ENCODE data around the gene ATXN3. TPM values are rescaled to one million over a fixed set of nuclear protein-coding genes. Genes with fewer than 3 reads are reported as not detected.

The ATXN3 gene
- polyA plus RNA-seq, 2 donors, result 12.0 to 12.7 TPM

DNA sequence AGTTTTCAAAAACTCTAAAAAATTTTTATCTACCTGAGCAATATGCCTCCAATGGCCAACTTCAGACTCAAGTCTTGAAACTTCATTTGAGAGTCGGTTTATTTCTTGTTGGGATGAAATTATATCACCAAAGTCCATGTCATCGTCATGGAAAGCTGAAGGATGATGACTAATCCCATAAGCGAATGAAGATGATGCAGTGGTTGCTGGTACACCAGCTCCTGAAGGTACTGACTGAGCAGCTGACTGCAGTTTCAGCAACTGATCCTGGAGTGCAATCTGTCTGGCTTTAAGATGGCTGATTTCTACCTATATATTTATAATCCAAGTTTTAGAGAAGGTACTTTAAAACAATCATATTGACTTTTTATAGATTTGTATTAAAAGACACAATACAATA is 84.9 kb downstream of the ATXN3 start:
- 96% methylated on average over 3 of the region's 3 CpGs for WGBS, 2 donors

GRCh38 chr14:92014040-92014439 is 92.3 kb downstream of the ATXN3 start:
- H3K27me3 ChIP-seq (ENCODE audit: control insufficient read depth in 1 of 2, insufficient read depth in 2 of 2, low read length in 2 of 2), result no peaks in the 10 kb centered on the region
- no peak overlapping the region for H3K4me3 ChIP-seq (ENCODE audit: low read depth in 1 of 2, low read length in 2 of 2)
- no peaks in the 10 kb centered on the region for H3K9me3 ChIP-seq (ENCODE audit: control insufficient read depth in 2 of 2, insufficient read depth in 1 of 2, low read depth in 1 of 2, low read length in 1 of 2)
- peaks cover 8 to 16% of the 10 kb centered on the region in 2 donors for H3K36me3 ChIP-seq (ENCODE audit: control insufficient read depth in 2 of 2, insufficient read depth in 2 of 2, low read length in 1 of 2)
- no peak overlapping the region for H3K27ac ChIP-seq (ENCODE audit: low read depth in 2 of 2, low read length in 1 of 2)
- no peaks in the 10 kb centered on the region for H3K4me1 ChIP-seq (ENCODE audit: control insufficient read depth in 2 of 2, insufficient read depth in 2 of 2, low read length in 1 of 2)

More for the DNA sequence above, 84.9 kb downstream of the ATXN3 start:
- Histone ChIP-seq H3K27me3 (ENCODE audit: control insufficient read depth in 1 of 2, insufficient read depth in 2 of 2, low read length in 2 of 2) (no peaks in the 10 kb centered on the region), H3K27ac (ENCODE audit: low read depth in 2 of 2, low read length in 1 of 2) (no peak overlapping the region), H3K4me3 (ENCODE audit: low read depth in 1 of 2, low read length in 2 of 2) (no peak overlapping the region), H3K4me1 (ENCODE audit: control insufficient read depth in 2 of 2, insufficient read depth in 2 of 2, low read length in 1 of 2) (no peaks in the 10 kb centered on the region), H3K9me3 (ENCODE audit: control insufficient read depth in 2 of 2, insufficient read depth in 1 of 2, low read depth in 1 of 2, low read length in 1 of 2) (no peaks in the 10 kb centered on the region), H3K36me3 (ENCODE audit: control insufficient read depth in 2 of 2, insufficient read depth in 2 of 2, low read length in 1 of 2) (peaks cover 0 to 2% of the 10 kb centered on the region in 2 donors)

DNA sequence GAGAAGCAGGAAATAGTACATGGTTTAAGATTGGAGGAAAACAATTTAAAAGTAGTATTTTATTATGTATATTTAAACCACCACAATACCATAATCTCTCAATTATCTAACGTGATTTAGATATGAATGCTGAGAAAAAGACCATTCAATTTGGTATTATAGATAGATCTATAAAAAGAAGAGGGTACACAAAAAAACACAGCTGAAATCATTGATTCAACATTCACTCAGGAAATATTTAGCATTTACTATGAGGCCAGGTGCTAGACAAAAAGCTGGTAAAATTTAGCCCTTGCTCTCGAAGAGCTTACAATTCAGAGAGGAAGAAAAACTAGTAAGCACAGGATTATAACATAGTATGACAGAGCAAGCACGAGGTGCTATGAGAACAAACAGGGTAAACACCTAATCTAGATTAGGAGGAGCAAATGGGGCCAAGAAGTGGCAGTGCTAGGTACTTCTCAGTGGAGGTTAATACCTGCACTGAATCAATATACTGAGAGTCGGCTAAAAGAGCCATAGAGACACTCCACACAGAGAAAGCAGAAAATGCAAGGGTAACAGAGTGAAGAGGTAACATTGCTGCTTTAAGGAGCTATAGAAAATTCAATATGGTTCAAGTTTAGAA is 94.1 kb downstream of the ATXN3 start:
- H3K27me3 ChIP-seq (ENCODE audit: control insufficient read depth in 1 of 2, insufficient read depth in 2 of 2, low read length in 2 of 2), result no peaks in the 10 kb centered on the region
- H3K4me1 ChIP-seq (ENCODE audit: control insufficient read depth in 2 of 2, insufficient read depth in 2 of 2, low read length in 1 of 2), result no peaks in the 10 kb centered on the region
- no peak overlapping the region for H3K4me3 ChIP-seq (ENCODE audit: low read depth in 1 of 2, low read length in 2 of 2)
- WGBS, 2 donors, result 68 to 75% methylated on average over 4 of the region's 4 CpGs
- no peak overlapping the region for H3K27ac ChIP-seq (ENCODE audit: low read depth in 2 of 2, low read length in 1 of 2)
- peaks cover 8 to 15% of the 10 kb centered on the region in 2 donors for H3K36me3 ChIP-seq (ENCODE audit: control insufficient read depth in 2 of 2, insufficient read depth in 2 of 2, low read length in 1 of 2)
- H3K9me3 ChIP-seq (ENCODE audit: control insufficient read depth in 2 of 2, insufficient read depth in 1 of 2, low read depth in 1 of 2, low read length in 1 of 2), result no peaks in the 10 kb centered on the region

DNA sequence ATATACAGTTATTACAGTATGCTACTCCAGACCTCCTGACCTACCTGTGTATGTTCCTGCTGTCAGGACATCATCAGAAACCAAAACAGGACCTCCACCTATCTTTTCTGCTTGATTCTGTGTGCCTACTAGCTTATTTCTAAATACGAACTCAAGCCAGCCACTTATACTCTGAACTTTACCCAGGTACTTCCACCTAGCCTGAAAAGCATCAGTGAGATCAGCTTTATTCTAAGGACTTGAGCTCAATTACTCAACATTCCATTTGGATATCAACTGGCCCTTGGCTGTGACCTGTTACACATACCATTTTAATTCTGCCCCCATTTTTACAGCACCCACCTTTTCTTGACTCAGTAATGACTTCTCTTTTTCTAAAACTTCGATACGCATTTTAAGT is 95.7 kb downstream of the ATXN3 start:
- H3K9me3 ChIP-seq (ENCODE audit: control insufficient read depth in 2 of 2, insufficient read depth in 1 of 2, low read depth in 1 of 2, low read length in 1 of 2), result no peaks in the 10 kb centered on the region
- no peaks in the 10 kb centered on the region for H3K4me1 ChIP-seq (ENCODE audit: control insufficient read depth in 2 of 2, insufficient read depth in 2 of 2, low read length in 1 of 2)
- H3K36me3 ChIP-seq (ENCODE audit: control insufficient read depth in 2 of 2, insufficient read depth in 2 of 2, low read length in 1 of 2), result peaks cover 8 to 10% of the 10 kb centered on the region in 2 donors
- no peak overlapping the region for H3K4me3 ChIP-seq (ENCODE audit: low read depth in 1 of 2, low read length in 2 of 2)
- 97 to 98% methylated on average over 3 of the region's 3 CpGs for WGBS, 2 donors
- H3K27ac ChIP-seq (ENCODE audit: low read depth in 2 of 2, low read length in 1 of 2), result no peak overlapping the region
- no peaks in the 10 kb centered on the region for H3K27me3 ChIP-seq (ENCODE audit: control insufficient read depth in 1 of 2, insufficient read depth in 2 of 2, low read length in 2 of 2)

DNA sequence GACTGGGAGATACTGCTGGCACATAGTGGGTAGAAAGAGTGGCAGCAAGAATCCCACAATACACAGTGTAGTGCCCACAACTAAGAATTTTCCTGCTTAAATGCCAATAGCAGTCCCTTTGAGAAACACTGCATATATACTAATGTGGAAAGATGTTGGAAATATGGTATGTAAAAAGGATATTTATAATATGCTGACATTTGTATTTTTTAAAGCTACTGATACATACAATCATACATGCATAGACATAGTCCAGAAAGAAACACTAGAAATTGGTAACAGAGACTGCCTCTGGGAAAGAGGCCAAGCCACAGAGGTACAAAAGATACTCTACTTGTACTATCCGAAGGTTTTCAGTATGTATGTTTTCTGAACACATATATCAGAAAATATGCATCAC is 96.8 kb downstream of the ATXN3 start:
- WGBS, 2 donors, result 63 to 83% methylated on average over 1 of the region's 1 CpG
- Histone ChIP-seq H3K27ac (ENCODE audit: low read depth in 2 of 2, low read length in 1 of 2) (no peak overlapping the region), H3K4me1 (ENCODE audit: control insufficient read depth in 2 of 2, insufficient read depth in 2 of 2, low read length in 1 of 2) (no peaks in the 10 kb centered on the region), H3K36me3 (ENCODE audit: control insufficient read depth in 2 of 2, insufficient read depth in 2 of 2, low read length in 1 of 2) (peaks cover 3 to 4% of the 10 kb centered on the region in 2 donors), H3K9me3 (ENCODE audit: control insufficient read depth in 2 of 2, insufficient read depth in 1 of 2, low read depth in 1 of 2, low read length in 1 of 2) (no peaks in the 10 kb centered on the region), H3K4me3 (ENCODE audit: low read depth in 1 of 2, low read length in 2 of 2) (no peak overlapping the region), H3K27me3 (ENCODE audit: control insufficient read depth in 1 of 2, insufficient read depth in 2 of 2, low read length in 2 of 2) (no peaks in the 10 kb centered on the region)

Other genes with a start within 250 kb of the ATXN3 start
- gene TC2N, start 239.0 kb downstream of the ATXN3 start, polyA plus RNA-seq, result 10 to 100 TPM; 14.9 TPM
- 1 to 10 TPM; 3.3 to 9.7 TPM for gene FBLN5, start 158.9 kb downstream of the ATXN3 start, polyA plus RNA-seq
- gene TRIP11, start 66.5 kb downstream of the ATXN3 start, polyA plus RNA-seq, result 1 to 10 TPM; 3.7 to 5.0 TPM
- gene NDUFB1, start 15.1 kb upstream of the ATXN3 start, polyA plus RNA-seq, result 100 to 1,000 TPM; 433 to 754 TPM
- 10 to 100 TPM in 1 of 2 donors, 1 to 10 TPM in 1; 5.5 to 12.5 TPM for gene CPSF2, start 15.4 kb upstream of the ATXN3 start, polyA plus RNA-seq
- gene SLC24A4, start 216.6 kb upstream of the ATXN3 start, polyA plus RNA-seq, result under 1 TPM; 0.04 TPM